Stimulated activated CD4-positive, alpha-beta T cell treated with anti-CD3 and anti-CD28 coated beads, Interleukin-12 subunit alpha, Interleukin-12 subunit beta, amount 100 ng/mL, for 4 hours (primary cell): ENCODE measurements around the gene BAD.

Source experiments
- DNase-seq: peaks from one replicate; pipeline ENCODE4 v3.0.0-alpha.2; 2020

The BAD gene

GRCh38 chr11:64295760-64296159, 11.3 kb upstream of the BAD start:
- DNase-seq: no peak

- DNase-seq: no peak
Measured at GRCh38 chr11:64294774-64295173, 10.3 kb upstream of the BAD start.

GRCh38 chr11:64292460-64293254, 8.2 kb upstream of the BAD start:
- no peak for DNase-seq

- no peak for DNase-seq
Measured at GRCh38 chr11:64291752-64292459, 7.4 kb upstream of the BAD start.

- DNase-seq: no peak
Measured at GRCh38 chr11:64291262-64291751, 6.8 kb upstream of the BAD start, which contains the start of gene KCNK4. KCNK4 (plus strand) TSS chr11:64291302; CDS start chr11:64293019, 1,717 bp downstream.

GRCh38 chr11:64290352-64291261, 6.1 kb upstream of the BAD start:
- no peak for DNase-seq

GRCh38 chr11:64289002-64289564, 4.6 kb upstream of the BAD start:
- no peak for DNase-seq

- no peak for DNase-seq
Measured at GRCh38 chr11:64288353-64288750, 3.9 kb upstream of the BAD start.

- DNase-seq: no peak
Measured at GRCh38 chr11:64287676-64288352, 3.3 kb upstream of the BAD start.

GRCh38 chr11:64286801-64287159, 2.3 kb upstream of the BAD start:
- DNase-seq: no peak

GRCh38 chr11:64285885-64286800, 1.7 kb upstream of the BAD start:
- DNase-seq: no peak

GRCh38 chr11:64284962-64285884, 758 bp upstream of the BAD start, which contains the start of gene GPR137:
GPR137 (plus strand) TSS chr11:64285848; CDS start chr11:64286525, 677 bp downstream.
- peak; percentile 89 for DNase-seq

- DNase-seq: no peak
Measured at GRCh38 chr11:64283092-64283491, 1.4 kb downstream of the BAD start.

- no peak for DNase-seq
Measured at GRCh38 chr11:64281957-64282770, 2.3 kb downstream of the BAD start.

GRCh38 chr11:64278576-64279190, 5.8 kb downstream of the BAD start:
- DNase-seq: no peak

GRCh38 chr11:64276653-64277431, 7.6 kb downstream of the BAD start:
- no peak for DNase-seq

- DNase-seq: no peak
Measured at GRCh38 chr11:64275841-64276240, 8.6 kb downstream of the BAD start.
